PC-3 (cell line): ENCODE results near the gene P4HTM. TPM values are rescaled to one million over a fixed set of nuclear protein-coding genes. Genes with fewer than 3 reads are reported as not detected.

Experiments used
- ATAC-seq: fragments of 200-7000 bp; cut with Tn5 transposase; 2 replicates; pipeline ENCODE4 v1.9.1; 2020; ENCODE audit warnings: mild to moderate bottlenecking, moderate library complexity
- BruUV-seq: library from RNA; stranded (reverse); fragments of 400-500 nt; replicated peaks from 2 replicates; lab custom pipeline; 2021; lab: Mats Ljungman, UMichigan
- CTCF ChIA-PET: fragments of 300-600 bp; sonication (Branson Sonifier 250); formaldehyde crosslinking; loops from one replicate; lab custom pipeline; 2022; ENCODE audit warnings: antibody characterized with exemption; lab: Charles Lee
- POLR2A ChIA-PET: fragments of 300-600 bp; sonication (Branson Sonifier 250); formaldehyde crosslinking; loops from one replicate; lab custom pipeline; 2022; ENCODE audit warnings: antibody characterized with exemption; ENCODE audit not compliant: unreplicated experiment; lab: Charles Lee
- DNase-seq: peaks from one replicate; pipeline ENCODE4 v3.0.0-alpha.2; 2015
- H2AFZ ChIP-seq: fragments of 300-600 bp; sonication (generic); 2 replicates; pipeline ENCODE4 v1.6.0; 2016; ENCODE audit warnings: antibody characterized with exemption, low read length
- H3F3A ChIP-seq: fragments of 300-600 bp; sonication (generic); one replicate; pipeline ENCODE4 v1.6.0; 2017; ENCODE audit warnings: antibody characterized with exemption, low read length, control low read depth, mild to moderate bottlenecking; ENCODE audit not compliant: unreplicated experiment
- H3K27ac ChIP-seq: fragments of 300-600 bp; sonication (generic); 2 replicates; pipeline ENCODE4 v1.5.1; 2016; ENCODE audit warnings: mild to moderate bottlenecking, low read length
- H3K27me3 ChIP-seq: fragments of 300-600 bp; sonication (generic); 2 replicates; pipeline ENCODE4 v1.6.1; 2016; ENCODE audit warnings: low read length, mixed read lengths
- H3K36me3 ChIP-seq: fragments of 300-600 bp; sonication (generic); 2 replicates; pipeline ENCODE4 v1.6.1; 2016; ENCODE audit warnings: low read depth, mixed run types, low read length, mixed read lengths
- H3K4me1 ChIP-seq: fragments of 300-600 bp; sonication (generic); 2 replicates; pipeline ENCODE4 v1.5.1; 2016; ENCODE audit warnings: low read length; ENCODE audit not compliant: insufficient read depth
- H3K4me2 ChIP-seq: fragments of 300-600 bp; sonication (generic); 2 replicates; pipeline ENCODE4 v1.6.0; 2016; ENCODE audit warnings: low read length
- H3K4me3 ChIP-seq: fragments of 300-600 bp; sonication (generic); 2 replicates; pipeline ENCODE4 v1.5.1; 2016; ENCODE audit warnings: mild to moderate bottlenecking, low read length, mixed read lengths
- H3K79me2 ChIP-seq: fragments of 300-600 bp; sonication (generic); 2 replicates; pipeline ENCODE4 v1.6.1; 2017; ENCODE audit warnings: low read length, mixed read lengths
- H3K9ac ChIP-seq: fragments of 300-600 bp; sonication (generic); 2 replicates; pipeline ENCODE4 v1.6.0; 2016; ENCODE audit warnings: mild to moderate bottlenecking, low read length
- H3K9me2 ChIP-seq: fragments of 300-600 bp; sonication (generic); replicated peaks from 2 replicates; pipeline ENCODE4 v1.6.1; 2016; ENCODE audit warnings: mixed run types, low read length, mixed read lengths
- H3K9me3 ChIP-seq: fragments of 300-600 bp; sonication (generic); 2 replicates; pipeline ENCODE4 v1.6.1; 2016; ENCODE audit warnings: low read length, mixed read lengths
- H4K20me1 ChIP-seq: fragments of 300-600 bp; sonication (generic); 2 replicates; pipeline ENCODE4 v1.6.1; 2016; ENCODE audit warnings: low read length, mixed read lengths
- CTCF ChIP-seq: fragments of 300-600 bp; sonication (generic); conservative IDR thresholded peaks from 2 replicates; pipeline ENCODE4 v1.5.1; 2017; ENCODE audit warnings: antibody characterized with exemption, low read depth, mild to moderate bottlenecking, low read length
- EZH2 ChIP-seq: fragments of 300-600 bp; sonication (generic); IDR thresholded peaks from one replicate; pipeline ENCODE4 v1.6.1; 2017; ENCODE audit warnings: antibody characterized with exemption, mild to moderate bottlenecking, low read length; ENCODE audit not compliant: unreplicated experiment
- EZH2phosphoT487 ChIP-seq: fragments of 300-600 bp; sonication (generic); IDR thresholded peaks from 2 replicates; pipeline ENCODE4 v1.6.1; 2018; ENCODE audit warnings: mild to moderate bottlenecking, antibody characterized with exemption, low read length, borderline replicate concordance
- intact Hi-C: fragments of 100-400 bp; cut with micrococcal nuclease; formaldehyde crosslinking; loops from 2 replicates; pipeline ENCODE4 v1.9.0; 2023
- total RNA-seq: library from RNA; depleted of rRNA; stranded (reverse); fragments of >200 nt; gene quantifications from 2 replicates; pipeline ENCODE4 v1.2.3, GENCODE V29; 2014

Gene P4HTM
- total RNA-seq, 1 experiment from 2014 or later: 44.5 TPM

- H3K79me2 ChIP-seq: peaks cover 41% of the 10 kb centered on the region
- no peaks in the 10 kb centered on the region for H3K9me2 ChIP-seq
- ChIA-PET CTCF (no interaction called here), POLR2A (no interaction called here)
- H2AFZ ChIP-seq: peak overlapping the region; percentile 86; the same call in 1 of the 2 replicates
- H3K36me3 ChIP-seq: peaks cover 17% of the 10 kb centered on the region
- H3K4me1 ChIP-seq: peaks cover 28% of the 10 kb centered on the region; the same call in 1 of the 2 replicates
- TF ChIP-seq EZH2phosphoT487 (no peak), CTCF (no peak), EZH2 (no peak)
- H3K27me3 ChIP-seq: no peaks in the 10 kb centered on the region
- ATAC-seq: no peak
- no peaks in the 10 kb centered on the region for H3K9me3 ChIP-seq
- peak overlapping the region; percentile 99 for H3K4me2 ChIP-seq
- no peaks in the 10 kb centered on the region for H3F3A ChIP-seq
- peak overlapping the region; percentile 56 for H3K27ac ChIP-seq
- H4K20me1 ChIP-seq: peaks cover 4% of the 10 kb centered on the region
- peak; percentile 27 for DNase-seq
- H3K4me3 ChIP-seq: peak overlapping the region; percentile 94
- BruUV-seq: TSS peak; percentile 8
- H3K9ac ChIP-seq: peak overlapping the region; percentile 96
- intact Hi-C loops: no loop called here
Observed at GRCh38 chr3:49018707-49019006, 28.6 kb downstream of the P4HTM start.

GRCh38 chr3:49019941-49020329, 29.9 kb downstream of the P4HTM start:
- intact Hi-C loops: loop anchor here (5.0 kb wide), 1 partner anchor 72 kb away; the partner anchor contains the start of gene QRICH1

More at GRCh38 chr3:49019941-49020329, 29.9 kb downstream of the P4HTM start:
- POLR2A ChIA-PET: interaction anchor here (0.7 to 3.8 kb wide), 3 partner anchors 10 to 570 kb away, joined by 3 to 51 read pairs (median 26); partner anchors contain the start of gene WDR6
- peaks cover 39% of the 10 kb centered on the region; the same call in 1 of the 2 replicates for H3K4me1 ChIP-seq
- H3K27me3 ChIP-seq: no peaks in the 10 kb centered on the region
- H3K9ac ChIP-seq: peak overlapping the region; percentile 96
- H3K79me2 ChIP-seq: peaks cover 50% of the 10 kb centered on the region
- TF ChIP-seq EZH2phosphoT487 (no peak), CTCF (no peak), EZH2 (no peak)
- peaks cover 20% of the 10 kb centered on the region for H3K36me3 ChIP-seq
- H3K4me3 ChIP-seq: peak overlapping the region; percentile 94
- no peak overlapping the region for H2AFZ ChIP-seq
- CTCF ChIA-PET: interaction anchor here (0.6 to 1.2 kb wide), 3 partner anchors 30 to 316 kb away, joined by 4 to 5 read pairs (median 4); partner anchors contain the start of gene P4HTM
- H3K4me2 ChIP-seq: peak overlapping the region; percentile 99
- BruUV-seq: no TSS peak
- ATAC-seq (no peak), DNase-seq (peak; percentile 49)
- H3F3A ChIP-seq: no peaks in the 10 kb centered on the region
- peak overlapping the region; percentile 95 for H3K27ac ChIP-seq
- H3K9me2 ChIP-seq: no peaks in the 10 kb centered on the region
- no peaks in the 10 kb centered on the region for H4K20me1 ChIP-seq
- H3K9me3 ChIP-seq: no peaks in the 10 kb centered on the region
